GM06990 (cell line): ENCODE measurements around the gene IL1RL2.

Experiments
- DNase-seq: peaks from one replicate; pipeline ENCODE4 v3.0.0-alpha.2; 2011; ENCODE audit not compliant: insufficient read length; ENCODE audit errors: extremely low read depth
- H3K27me3 ChIP-seq: replicated peaks from 2 replicates; pipeline ENCODE4 v1.6.0; 2011; ENCODE audit warnings: low read length; ENCODE audit not compliant: control insufficient read depth, insufficient read depth
- H3K36me3 ChIP-seq: 2 replicates; pipeline ENCODE4 v1.5.1; 2011; ENCODE audit warnings: low read length; ENCODE audit not compliant: control insufficient read depth, insufficient read depth
- H3K4me3 ChIP-seq: replicated peaks from 2 replicates; pipeline ENCODE4 v1.5.1; 2011; ENCODE audit warnings: low read depth, mild to moderate bottlenecking, control low read depth, low read length
- TF ChIP-seq, protein P1 (sequence below): IDR thresholded peaks from 2 replicates; pipeline ENCODE4 v1.5.1; 2011; ENCODE audit warnings: low read length, control low read depth, mild to moderate bottlenecking, inconsistent platforms; ENCODE audit not compliant: insufficient read depth, poor library complexity, severe bottlenecking

IL1RL2 gene

DNA sequence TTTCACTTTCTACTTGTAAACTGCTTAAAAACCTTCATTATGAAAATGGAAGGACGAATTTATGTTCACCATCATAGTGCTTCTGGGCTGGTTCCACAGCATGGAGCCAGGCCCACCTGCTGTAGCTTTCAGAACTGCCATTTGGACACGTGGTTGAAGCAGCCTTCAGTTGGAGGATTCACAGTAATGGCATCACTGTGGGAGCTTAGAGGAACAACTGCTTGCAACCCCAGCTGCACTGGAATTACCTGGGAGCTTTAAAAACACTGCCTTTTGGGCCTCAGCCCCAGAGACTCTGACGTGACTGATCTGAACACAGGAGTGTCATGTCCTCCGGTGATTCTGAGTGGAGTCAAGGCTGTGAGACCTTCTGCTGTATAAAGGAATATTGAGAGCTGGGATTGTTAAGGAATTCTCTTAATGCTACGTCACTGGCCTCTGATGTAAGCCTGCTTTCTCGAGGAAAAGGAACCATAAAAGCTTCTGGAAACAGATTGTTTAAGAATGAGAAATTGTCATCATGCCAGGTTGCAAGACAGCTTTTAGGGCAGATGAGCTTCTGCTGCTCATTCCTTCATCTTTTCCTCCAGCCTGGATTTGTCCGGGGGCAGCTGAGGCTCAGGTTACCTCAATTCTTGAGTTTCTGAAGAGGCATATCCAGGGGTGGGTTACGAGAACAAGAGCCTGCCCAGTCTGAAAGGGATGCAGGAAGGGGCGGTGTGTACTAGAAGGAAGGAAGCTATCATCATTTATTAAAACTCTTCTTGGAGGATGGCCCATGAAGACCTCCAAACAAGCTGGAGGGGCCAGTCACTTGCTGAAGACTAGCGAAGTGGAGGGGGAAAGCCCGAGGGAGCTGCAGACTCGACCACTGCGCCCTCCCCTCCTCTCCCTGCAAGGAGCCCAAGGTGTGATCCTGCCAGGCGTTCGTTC is 45.5 kb upstream of the IL1RL2 start:
- Histone ChIP-seq H3K36me3 (no peaks in the 10 kb centered on the region), H3K27me3 (no peaks in the 10 kb centered on the region), H3K4me3 (no peak overlapping the region)
- DNase-seq = no peak
- TF ChIP-seq, protein P1, sequence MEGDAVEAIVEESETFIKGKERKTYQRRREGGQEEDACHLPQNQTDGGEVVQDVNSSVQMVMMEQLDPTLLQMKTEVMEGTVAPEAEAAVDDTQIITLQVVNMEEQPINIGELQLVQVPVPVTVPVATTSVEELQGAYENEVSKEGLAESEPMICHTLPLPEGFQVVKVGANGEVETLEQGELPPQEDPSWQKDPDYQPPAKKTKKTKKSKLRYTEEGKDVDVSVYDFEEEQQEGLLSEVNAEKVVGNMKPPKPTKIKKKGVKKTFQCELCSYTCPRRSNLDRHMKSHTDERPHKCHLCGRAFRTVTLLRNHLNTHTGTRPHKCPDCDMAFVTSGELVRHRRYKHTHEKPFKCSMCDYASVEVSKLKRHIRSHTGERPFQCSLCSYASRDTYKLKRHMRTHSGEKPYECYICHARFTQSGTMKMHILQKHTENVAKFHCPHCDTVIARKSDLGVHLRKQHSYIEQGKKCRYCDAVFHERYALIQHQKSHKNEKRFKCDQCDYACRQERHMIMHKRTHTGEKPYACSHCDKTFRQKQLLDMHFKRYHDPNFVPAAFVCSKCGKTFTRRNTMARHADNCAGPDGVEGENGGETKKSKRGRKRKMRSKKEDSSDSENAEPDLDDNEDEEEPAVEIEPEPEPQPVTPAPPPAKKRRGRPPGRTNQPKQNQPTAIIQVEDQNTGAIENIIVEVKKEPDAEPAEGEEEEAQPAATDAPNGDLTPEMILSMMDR = no peak

DNA sequence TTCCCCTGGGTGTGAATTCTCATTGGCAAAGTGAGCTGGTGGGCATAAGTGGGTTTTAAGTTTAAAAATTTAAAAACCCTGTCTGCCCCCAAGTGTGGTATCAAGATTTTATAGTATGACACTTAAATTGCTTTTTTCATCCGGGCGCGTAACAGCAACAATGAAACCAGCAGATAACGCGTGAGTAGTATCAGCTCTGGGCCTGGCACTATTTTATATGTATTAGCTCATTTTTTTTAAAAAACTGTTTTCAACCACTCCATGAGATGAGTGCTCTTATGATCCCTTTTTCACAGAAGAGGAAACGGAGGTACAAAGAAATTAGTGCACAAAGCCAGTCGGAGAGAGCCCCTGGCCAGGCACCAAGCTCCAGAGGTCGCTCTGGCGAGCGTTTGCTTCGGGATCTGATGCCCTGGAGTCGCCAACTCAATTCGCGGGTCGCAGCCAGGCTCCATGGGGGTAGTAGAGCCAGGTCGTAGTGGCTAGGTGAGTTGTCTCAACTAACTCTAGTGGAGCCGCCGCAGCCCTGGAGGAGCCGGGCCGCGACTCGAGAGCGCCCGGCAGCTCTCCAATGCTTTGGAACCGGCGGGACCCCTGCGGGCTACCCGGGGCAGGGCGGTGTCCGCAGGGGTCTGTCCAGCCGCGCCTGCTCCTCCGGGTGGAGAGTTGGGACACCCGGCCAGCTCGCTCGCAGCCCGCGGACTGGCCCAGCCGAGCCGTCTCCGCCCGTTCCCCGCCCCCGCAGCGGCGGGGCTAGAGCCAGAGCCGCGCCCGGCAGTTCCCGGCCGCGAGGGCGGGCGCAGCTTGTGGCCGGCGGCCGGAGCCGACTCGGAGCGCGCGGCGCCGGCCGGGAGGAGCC is 44.6 kb upstream of the IL1RL2 start, which contains the start of gene IL1R1:
IL1R1 (plus strand) TSS at position 777 of the 859 bp plus-strand sequence. CDS start 14,979 bp downstream, outside the sequence.
- Histone ChIP-seq H3K4me3 (no peak within 1 kb of the TSS), H3K27me3 (no peaks in the 10 kb centered on the region), H3K36me3 (no peaks in the 10 kb centered on the region; the same call in 1 of the 2 replicates)
- TF ChIP-seq, protein P1 = no peak
- DNase-seq = no peak

DNA sequence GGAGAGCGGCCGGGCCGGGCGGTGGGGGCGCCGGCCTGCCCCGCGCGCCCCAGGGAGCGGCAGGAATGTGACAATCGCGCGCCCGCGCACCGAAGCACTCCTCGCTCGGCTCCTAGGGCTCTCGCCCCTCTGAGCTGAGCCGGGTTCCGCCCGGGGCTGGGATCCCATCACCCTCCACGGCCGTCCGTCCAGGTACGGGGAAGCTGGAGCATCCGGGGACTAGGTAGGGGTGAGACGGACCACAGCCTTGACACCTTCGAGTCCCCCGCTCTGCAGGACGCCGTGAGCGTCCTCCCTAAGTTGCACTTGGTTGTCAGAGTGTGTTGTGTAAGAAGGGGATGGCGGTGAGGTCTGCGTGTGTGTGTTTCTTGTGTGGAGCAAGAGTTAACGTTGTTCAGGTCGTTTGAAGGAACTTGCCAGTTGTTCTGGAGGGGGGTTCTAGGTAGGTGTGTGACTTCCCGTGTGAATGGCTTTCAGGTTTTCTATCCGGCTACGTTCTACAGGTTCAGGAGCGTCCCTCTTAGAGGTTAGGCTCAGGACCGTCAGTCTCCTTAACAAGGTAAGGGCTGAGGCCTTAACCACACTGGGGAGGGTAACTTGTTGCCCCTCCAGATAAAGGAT is 43.9 kb upstream of the IL1RL2 start:
- DNase-seq = no peak
- Histone ChIP-seq H3K27me3 (no peaks in the 10 kb centered on the region), H3K4me3 (no peak overlapping the region), H3K36me3 (no peaks in the 10 kb centered on the region; the same call in 1 of the 2 replicates)
- TF ChIP-seq, protein P1 = no peak

DNA sequence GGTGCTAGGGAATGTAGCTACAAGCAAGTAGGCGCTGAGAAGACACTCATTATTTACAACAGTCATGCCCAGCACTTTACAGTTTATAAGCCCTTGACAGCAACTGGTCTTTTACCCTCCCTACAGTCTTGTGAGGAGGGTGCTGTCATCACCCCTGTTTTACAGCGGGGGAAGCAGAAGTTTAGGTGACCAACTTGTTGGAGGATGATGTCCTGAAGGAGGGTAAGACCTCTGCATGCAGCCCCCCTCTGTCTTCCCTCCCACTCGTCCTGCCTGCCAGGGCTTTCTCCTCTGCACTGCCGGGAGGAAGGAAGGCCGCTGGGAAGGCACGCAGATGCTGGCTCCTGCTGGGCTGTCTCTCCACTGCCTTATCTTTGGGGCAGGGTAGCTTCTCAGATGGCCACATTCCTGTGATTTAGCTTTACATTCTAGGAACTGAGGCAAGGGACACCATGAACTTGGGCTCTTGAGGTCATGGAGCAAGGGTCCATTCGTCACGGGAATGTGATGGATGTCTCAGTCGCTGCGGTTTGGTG is 43.3 kb upstream of the IL1RL2 start:
- Histone ChIP-seq H3K27me3 (no peaks in the 10 kb centered on the region), H3K36me3 (no peaks in the 10 kb centered on the region; the same call in 1 of the 2 replicates), H3K4me3 (no peak overlapping the region)
- TF ChIP-seq, protein P1 = no peak
- DNase-seq = no peak

DNA sequence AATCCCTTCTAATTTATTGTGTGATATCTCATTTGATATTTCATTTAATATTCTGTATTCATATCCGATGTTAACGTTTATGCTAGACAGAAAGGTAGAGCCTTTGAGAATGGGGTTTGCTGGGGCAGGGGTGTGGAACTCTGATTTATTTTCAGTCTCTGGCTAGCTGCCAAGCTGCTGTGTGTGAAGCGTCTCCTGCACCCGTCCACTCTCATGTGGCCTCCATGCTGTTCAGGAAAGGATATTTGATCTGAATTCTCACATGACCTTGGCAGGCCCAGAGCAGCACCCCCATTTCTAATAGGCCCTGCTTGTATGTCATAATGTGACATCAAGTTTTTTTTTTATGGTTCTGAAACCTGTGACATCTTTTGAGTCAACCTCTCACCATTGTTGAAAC is 42.7 kb upstream of the IL1RL2 start:
- H3K27me3 ChIP-seq = no peaks in the 10 kb centered on the region
- TF ChIP-seq, protein P1 = no peak
- DNase-seq = no peak
- H3K4me3 ChIP-seq = no peak overlapping the region
- H3K36me3 ChIP-seq = no peaks in the 10 kb centered on the region; the same call in 1 of the 2 replicates
